ENCODE measurements around the gene POLR3E.
"Not testable (repeated sequence)": the region's sequence is repeated elsewhere in the genome, so short reads cannot be mapped to it uniquely, and the experiment has no call there.

POLR3E gene

DNA sequence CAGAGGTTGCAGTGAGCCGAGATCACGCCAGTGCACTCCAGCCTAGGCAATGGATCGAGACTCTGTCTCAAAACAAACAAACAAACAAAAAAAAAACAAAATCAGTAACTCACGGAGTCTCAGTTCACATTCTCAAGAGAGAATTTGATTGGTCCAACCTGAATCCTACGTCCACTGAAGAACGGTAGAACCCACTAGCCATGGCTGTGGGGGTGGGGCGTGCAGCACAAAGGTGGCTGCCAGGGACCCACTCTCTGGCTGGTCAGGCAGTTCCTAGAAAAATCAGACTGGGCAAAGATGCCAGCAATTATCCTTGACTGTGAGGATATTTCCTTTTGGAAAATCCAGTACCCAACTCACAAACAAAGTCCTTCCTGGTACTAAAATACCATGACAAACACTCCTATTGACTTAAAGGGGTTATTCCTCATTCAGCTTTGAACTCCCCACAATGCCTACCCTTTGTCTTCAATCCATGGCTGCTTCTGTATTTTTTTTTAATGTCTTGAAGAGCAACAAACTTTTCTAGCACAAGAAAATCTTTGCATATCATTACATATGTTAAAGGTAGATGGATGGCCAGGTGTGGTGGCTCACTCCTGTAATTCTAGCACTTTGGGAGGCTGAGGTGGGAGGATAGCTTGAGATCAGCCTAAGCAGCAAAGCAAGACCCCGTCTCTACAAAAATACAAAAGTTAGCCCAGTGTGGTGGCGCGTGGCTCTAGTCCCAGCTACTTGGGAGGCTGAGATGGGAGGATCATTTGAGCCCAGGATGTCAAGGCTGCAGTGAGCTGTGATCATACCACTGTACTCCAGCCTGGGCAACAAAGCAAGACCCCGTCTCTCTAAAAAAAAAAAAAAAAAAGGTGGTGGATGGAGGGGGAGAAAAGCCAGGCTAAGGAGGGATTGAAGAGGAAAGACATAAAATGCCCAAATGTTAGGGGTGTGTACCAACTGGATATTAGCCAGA, 3.8 kb upstream of the POLR3E start:
- no peak for DNase-seq

DNA sequence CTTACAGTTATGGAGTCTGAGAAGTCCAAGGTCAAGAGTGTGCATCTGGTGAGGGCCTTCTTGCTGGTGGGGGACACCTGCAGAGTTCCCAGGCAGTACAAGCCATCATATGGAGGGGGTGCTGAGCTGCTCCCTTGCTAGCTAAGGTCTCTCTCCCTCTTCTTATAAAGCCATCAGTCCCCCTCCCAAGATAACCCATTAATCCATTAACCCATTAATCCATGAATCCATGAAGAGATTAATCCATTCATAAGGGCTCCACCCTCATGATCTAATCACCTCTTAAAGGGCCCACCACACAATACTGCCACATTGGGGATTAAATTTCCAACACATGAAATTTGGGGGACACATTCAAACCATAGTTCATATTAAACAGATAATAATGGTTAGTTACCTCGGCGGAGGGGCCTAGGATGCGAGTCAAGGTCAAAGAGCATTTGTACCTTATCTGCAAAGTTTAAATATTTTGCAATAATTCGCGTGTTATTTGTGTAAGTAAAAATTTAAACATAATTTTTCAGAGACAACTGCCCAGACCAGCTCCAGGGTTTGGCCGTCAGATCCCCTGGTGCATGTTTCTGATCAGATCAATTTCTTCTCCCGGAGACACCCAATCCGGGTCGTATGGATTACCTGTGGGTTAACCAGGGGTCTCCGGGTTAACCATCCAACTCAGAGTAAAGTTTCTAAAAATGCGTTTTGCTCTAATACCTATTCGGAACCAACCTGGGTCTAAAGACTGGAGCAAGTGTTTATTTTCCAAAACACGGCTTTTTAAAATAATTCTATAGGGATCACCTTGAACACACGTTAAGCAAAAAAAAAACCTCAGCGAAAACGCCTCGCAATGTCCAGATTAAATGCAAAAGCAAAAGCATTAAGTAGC, 740 bp upstream of the POLR3E start:
- no peak for DNase-seq

- DNase-seq = peak; percentile 84
Observed at GRCh38 chr16:22297871-22298733, 893 bp downstream of the POLR3E start.

- no peak for DNase-seq
Observed at GRCh38 chr16:22299036-22299435, 1.8 kb downstream of the POLR3E start.

DNA sequence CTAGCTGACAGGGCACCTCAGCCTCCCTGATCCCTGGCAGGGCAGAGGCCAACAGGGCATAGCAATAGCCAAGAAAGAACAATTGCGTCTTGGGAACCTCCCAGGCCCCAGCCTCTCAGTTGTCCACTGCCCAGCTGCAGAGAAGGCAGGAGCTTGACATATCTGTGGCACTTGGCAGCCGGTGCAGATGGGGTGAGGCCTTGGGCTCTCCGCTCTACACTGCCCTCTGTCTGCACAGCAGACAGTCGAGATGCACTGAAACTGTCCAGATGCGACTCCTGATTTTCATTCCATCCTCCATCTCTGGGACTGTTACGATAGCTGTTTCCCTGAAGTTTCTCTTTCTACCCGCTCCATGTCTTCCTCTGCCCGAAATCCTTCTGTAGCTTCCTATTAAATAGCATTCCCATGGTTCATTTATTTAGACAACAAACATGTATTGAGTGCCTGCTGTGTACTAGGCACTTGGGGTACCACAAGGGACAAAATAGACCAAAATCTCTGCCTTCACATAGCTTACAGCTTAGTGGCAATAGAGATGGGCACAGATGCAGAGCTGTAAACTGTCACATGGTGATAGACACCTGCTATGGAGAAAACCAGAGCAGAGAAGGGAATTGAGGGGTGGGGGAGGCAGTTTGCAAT, 3.3 kb downstream of the POLR3E start:
- DNase-seq = no peak

GRCh38 chr16:22301423-22301822, 4.2 kb downstream of the POLR3E start:
- not testable (repeated sequence) for DNase-seq

DNA sequence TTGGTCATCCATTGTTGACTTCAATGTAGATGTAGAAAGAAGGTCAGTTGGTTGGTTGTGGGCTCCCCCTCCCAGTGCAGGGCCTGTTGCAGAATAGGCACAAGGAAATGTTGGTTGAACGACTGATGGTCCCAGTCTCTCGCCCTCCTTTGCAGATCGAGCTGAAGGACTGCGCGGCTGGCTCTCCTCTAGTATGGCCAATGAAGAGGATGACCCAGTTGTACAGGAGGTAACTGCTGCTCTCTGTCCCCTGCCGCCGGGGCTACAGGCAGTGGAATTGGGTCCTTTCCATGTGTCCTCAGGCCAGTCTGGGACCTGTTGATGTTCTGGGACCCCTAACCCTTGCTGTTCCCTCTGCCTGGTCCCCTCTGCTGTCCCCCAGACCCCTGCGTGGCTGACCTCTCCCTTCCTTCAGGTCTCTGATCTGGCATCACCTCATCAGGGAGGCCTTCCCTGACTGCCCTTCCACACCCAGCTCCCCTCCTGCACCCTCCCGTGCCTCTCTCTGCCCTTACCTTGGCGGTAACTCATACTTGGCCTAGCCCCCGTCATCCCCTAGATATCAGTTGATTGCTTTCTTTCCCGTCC, 5.7 kb downstream of the POLR3E start:
- no peak for DNase-seq

DNA sequence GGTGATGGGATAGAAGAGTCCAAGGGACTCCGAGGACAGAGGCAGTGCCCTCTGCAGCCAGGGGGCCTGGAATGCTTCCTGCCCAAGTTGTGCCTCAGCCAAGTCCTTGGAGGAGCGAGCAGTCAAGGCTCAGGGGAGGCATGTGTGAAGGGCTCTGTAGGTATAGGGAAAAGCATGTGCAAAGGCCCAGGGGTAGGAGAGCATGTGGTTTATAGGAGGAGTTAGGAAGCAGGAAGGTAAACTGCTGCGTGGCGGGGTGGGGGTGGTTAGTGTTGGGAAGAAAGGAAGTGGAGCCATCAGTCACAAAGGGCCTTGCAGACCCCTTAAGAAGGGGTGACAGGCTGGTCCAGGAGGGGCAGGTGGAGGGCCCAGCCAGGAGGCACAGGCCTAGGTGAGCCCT, 7.2 kb downstream of the POLR3E start:
- DNase-seq = no peak

DNA sequence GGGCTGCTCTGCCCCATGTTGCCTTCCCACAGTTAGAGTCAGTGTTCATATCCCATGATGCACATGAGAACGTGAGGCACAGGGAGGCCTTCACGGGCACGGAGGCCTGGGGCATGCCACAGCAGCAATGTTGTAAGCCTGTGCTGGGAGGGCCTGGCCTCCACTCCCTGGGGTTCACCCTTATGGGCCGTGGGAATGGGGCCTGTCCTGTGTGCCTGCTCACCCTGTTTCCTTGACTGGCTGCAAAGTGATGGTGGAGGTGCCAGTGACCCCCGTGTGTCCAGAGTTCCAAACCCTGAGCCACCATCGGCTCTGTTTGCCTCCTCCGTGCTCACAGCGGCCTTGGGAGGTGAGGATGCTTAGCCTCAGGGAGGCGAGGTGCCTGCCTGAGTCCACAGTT, 9.6 kb downstream of the POLR3E start:
- no peak for DNase-seq

DNA sequence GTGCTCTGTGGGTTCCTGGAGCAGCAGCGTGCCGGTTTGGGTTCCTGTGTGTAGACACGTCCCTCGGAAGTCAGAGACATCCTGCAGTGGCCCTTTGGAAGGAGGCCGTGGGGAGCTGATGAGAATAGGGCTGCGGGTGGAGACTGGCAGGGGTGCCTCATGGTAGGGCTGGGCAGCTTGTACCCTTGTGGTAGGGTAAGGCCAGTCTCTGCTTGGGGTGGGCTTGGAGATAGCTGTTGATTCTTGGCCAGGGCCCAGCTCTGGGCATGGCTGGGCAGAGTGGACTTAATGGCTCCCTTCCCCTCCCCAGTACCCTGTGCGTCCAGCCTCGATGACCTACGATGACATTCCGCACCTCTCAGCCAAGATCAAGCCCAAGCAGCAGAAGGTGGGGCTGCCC, 10.6 kb downstream of the POLR3E start:
- DNase-seq = peak; percentile 32

DNA sequence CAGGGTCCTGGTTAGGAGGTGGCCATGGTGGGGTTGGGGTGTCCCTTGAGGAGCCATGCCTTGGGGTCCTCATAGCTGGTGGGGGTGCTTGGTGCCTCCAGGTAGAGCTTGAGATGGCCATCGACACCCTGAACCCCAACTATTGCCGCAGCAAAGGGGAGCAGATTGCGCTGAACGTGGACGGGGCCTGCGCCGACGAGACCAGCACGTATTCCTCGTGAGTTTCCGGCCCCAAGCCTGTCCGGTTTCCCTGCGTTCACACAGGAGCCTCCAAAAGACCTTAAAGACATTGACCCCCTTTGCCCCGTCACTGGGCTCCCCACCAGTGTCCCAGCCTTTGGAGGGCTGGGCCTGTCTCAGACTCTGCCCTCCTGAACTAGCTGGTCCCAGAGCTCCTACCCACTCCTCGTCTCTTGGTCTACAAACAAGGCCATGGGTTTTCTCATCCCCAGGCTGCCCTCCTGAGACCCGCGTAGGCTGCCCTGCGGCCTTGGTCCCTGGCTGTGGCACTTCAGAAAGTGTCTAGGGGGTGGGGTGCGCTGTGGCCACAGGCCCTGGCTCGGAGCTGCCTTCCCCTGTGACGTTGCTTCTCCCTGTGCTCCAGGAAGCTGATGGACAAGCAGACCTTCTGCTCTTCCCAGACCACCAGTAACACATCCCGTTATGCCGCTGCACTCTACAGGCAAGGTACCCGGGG, 11.8 kb downstream of the POLR3E start:
- DNase-seq = peak; percentile 10

DNA sequence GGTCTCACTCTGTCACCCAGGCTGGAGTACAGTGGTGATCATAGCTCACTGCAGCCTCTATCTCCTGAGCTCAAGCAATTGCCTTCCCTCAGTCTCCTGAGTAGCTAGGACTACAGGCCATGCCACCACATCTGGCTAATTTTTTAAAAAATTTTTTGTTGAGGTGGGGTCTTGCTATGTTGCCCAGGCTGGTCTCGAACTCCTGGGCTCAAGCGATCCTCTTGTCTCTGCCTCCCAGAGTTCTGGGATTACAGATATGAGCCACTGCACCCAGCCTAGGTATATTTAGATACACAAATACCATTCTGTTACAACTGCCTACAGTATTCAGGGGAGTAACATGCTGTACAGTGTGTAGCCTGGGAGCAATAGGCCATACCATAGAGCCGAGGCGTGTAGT, 14.3 kb downstream of the POLR3E start:
- peak; percentile 19 for DNase-seq

DNA sequence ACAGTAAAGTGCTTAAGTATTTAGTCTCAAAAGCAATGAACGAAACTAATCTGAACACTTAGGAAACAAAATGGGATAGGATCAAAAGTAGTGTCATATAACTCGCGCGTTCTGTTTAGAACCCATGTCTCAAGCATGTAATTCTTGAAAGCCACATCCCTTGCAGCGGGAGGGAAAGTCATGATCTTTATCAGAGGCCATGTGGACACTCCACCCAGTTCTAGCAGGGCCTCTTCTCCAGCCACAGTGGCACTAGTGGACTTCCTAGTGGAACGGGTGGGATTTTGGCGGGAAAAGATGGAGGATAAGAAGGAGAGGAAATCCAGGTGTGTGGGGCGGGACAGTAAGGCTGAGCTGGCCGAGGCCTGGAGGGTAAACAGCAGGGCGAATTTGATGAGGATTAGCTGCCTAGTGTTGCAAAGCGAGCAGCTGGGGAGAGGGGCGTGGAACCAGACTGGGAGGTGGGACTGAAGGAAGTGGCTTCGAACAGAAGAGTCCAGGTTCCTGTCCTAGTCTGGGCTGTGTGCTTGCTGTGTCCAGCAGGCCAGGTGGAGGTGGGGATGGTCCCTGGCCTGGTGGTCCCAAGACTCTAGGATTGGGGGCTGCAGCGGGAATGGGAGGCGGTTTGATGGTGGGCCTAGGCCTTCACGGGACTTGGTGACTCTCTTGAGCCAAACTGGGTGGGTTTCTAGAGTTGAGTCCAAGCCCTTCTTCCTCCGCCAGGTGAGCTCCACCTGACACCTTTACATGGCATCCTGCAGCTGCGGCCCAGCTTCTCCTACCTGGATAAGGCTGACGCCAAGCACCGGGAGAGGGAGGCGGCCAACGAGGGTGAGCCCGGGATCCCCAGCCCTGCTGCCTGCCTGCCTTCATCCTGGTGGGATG, 15.9 kb downstream of the POLR3E start:
- peak; percentile 35 for DNase-seq

DNA sequence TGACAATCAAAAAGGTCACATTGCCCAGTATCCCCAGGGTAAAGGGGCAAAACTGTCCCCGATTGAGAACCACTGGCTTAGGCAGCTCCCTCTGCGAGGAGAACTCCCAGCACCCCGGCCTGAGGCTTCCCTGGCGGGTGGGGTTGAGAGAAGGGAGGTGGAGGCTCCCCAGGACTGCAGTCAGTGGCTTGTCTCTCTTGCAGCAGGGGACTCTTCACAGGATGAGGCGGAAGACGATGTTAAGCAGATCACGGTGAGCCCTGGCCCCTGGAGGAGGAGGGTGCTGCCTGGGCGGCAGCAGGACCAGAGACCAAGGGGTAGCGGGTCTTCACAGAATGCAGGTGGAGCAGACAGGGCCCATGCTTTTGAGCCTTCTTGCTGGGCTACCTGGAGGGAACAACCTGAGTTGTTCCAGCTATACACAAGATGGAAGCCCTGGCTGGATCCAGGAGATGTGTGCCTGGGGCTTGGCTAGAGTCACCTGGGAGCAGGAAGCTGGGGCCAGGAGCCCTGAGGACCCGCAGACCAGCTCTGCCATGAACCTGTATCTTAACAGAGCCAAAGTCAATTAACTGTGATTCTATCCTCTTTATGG, 16.8 kb downstream of the POLR3E start:
- DNase-seq = peak; percentile 4

GRCh38 chr16:22314661-22315626, 17.7 kb downstream of the POLR3E start:
- no peak for DNase-seq

GRCh38 chr16:22315979-22316378, 18.8 kb downstream of the POLR3E start:
- DNase-seq = no peak

DNA sequence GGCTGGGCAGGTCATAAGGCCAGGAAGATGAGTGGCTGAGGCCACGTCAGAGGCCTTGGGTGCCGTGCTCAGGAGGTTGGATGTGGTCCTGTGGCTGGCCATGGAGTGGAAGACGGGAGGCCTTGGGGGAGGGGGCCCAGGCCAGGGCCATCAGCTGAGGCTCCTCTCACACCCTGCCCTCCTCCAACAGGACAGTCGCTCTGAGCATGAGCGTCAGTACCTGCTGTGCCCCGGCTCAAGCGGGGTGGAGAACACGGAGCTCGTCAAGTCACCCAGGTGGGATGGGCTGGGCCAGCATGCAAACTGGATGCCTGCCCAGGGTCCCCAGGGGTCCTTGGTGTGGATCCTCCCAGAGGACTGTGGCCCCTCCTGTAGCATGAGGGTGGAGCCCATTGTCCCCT, 19.2 kb downstream of the POLR3E start:
- DNase-seq = no peak

DNA sequence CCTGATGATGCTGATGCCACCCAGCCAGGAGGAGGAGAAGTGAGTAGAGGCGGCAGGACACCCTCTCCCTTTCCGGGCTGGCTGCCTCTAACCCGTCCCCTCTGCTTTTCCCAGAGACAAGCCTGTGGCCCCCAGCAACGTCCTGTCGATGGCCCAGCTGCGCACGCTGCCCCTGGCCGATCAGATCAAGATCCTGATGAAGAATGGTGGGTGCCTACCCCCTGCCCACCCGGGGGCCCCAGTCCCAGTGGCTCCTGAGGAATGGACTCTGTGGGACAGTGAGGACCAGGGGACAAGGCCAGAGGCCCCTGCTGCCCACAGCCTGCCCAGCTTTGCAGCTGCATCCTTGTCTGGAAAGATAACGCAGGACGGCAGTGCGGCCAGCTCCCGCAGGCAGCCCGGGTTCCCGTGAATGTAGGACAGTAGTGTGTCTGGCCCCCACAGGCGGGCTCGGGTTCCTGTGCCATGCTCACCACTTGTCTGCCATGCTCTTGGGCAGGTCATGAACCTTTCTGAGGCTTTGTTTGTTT, 19.9 kb downstream of the POLR3E start:
- no peak for DNase-seq

Measured in right forelimb (tissue), 1 donor.